NCI-H446 (cell line): ENCODE data around the gene ABHD8.
A peak's percentile ranks its signal among the peaks of the same experiment; 100 is the strongest.
"Not testable (repeated sequence)": the region's sequence is repeated elsewhere in the genome, so short reads cannot be mapped to it uniquely, and the experiment has no call there.

ENCODE experiments used
- DNase-seq, 2 experiments: peaks; one replicate each; lab custom pipeline; 2025; lab: John Stamatoyannopoulos, UW

The ABHD8 gene

GRCh38 chr19:17296976-17297375 lies 6.2 kb downstream of the ABHD8 start:
- no peak for DNase-seq

DNA sequence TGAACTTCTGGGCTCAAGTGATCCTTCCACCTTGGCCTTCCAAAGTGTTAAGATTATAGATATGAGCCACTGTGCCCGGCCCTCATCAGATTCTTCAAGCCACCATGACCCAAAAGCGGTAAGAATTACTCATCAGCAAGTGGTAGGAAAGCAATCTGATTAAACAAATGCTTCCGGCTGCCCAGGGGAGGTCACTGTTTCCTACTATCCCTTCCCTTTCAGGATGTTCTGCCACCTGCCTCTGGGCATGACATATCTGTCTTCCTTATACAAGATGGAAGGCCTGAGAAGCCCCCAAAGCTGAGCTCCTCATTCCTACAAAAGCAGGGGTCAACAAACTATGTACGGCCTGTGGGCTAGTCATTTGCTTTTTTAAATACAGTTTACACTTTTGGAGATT lies 7.0 kb downstream of the ABHD8 start:
- no peak for DNase-seq

DNA sequence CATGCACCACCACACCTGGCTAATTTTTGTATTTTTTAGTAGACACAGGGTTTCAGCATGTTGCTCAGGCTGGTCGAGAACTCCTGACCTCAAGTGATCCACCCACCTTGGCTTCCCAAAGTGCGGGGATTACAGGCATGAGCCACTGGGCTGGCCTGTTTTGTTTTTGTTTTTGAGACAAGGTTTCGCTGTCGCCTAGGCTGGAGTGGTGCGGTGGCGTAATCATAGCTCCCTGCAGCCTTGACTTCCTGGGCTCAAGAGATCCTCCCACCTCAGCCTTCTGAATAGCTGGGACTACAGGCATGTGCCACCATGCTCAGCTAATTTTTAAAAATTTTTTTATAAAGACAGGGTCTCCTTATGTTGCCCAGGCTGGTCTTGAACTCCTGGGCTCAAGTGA lies 7.7 kb downstream of the ABHD8 start:
- not testable (repeated sequence) for DNase-seq

DNA sequence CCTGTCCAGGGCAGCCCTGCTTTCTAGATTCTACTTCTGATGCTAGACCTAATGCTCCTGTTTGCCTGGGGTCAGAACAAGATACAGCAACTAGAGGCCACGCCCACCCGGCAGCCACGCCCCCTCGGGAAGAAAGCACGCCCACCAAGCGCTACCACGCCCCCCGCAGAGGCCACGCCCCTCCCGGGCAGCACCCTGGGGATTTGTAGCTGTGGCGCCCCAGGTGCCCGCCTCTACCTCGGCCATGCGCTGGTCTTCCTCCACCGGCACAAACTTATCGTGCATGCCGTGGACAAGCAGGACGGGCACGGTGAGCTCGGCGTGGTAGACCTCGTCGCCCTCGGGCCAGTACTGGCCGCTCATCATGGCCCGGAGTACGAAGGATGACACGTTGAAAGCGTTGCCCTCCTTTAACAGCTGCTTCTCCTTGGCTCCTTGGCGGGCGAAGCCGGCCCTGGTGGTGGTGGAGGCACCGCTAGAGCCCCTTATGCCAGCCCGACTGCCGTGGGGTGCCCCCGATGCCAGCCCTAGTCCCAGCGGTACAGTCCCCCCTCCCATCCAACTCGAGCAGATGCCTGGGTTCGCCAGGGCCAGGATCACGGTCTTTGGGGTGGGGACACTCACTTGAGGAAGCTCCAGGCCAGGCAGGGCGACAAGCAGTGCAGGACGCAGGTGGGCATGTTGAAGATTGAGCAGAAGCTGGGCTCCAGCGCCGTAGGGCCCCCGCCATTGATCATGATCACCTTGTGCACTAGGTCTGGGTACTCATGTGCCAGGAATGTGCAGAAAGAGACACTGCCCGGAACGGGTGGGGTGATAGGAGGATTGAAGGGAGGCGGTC lies 9.0 kb downstream of the ABHD8 start:
- DNase-seq = no peak

- DNase-seq = no peak
Observed at GRCh38 chr19:17293605-17294004, 9.6 kb downstream of the ABHD8 start.

DNA sequence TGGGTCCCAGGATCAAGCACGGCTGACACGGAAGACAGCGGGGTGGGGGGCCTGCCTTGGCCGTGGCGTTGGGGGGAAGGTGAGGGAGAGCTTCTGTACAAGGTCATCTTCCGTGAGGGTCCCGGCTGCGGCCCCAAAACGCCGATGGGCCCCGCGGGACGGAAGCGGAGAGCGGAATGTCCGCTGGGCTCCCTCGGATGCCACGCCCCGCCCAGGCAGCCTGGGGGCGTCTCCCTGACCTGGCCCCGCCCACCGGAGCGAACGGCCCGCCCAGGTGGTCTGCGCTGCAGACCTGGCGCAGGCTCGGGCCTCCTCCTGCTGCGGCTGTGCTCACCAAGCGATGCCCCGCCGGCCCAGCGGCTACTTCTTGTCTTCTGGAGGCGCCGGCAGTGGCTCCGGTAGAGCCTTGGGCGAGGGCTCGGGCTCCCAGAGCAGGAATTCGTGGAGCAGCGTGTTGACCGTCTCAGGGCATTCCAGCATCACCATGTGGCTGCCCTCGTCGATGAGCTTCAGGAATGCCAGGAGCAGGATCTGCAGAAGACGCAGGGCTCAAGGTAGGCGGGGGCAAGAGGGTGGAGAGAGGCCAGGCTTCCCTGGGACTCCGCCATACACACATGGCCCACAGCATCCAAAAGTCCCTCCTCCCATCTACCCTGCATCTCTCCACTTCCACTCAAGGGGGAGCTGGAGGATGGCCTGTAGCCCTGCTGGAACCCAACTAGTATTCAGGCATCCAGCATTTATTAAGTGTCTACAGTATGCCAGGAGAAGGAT lies 10.7 kb downstream of the ABHD8 start:
- peak in 1 of 2 experiments; percentile 64 for DNase-seq

DNA sequence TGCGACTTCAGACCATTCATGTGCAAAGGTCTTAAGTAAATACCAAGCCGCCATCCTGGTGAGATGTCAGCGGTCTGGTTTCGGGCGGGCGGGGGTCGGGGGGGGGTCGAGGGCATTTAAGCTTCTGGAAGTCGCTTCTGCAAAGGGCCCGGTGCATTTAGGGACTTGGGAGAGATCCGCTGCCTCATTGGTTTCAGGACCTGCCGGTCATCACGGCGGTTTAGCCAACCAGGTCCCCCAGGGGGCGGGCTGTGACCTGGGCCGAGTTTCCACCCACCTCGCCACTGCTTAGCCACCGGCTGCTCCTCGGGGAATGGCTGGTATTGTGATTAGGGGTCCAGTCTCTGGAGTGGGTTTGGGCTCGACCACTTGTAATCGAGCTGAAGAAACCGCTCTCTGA lies 13.7 kb downstream of the ABHD8 start:
- DNase-seq = no peak

DNA sequence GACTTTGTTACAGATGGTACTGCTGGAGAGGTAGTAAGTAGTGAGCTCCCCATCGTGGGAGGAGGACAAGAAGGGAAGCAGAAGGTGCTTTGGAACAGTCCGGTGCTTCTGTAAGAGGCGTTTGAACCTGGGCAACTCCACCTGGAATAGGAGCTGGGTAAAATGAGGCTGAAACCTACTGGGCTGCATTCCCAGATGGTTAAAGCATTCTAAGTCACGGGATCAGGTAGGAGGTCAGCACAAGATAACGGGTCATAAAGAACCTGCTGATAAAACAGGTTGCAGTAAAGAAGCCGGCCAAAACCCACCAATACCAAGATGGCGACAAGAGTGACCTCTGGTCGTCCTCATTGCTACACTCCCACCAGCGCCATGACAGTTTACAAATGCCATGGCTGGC lies 16.5 kb downstream of the ABHD8 start:
- no peak for DNase-seq

DNA sequence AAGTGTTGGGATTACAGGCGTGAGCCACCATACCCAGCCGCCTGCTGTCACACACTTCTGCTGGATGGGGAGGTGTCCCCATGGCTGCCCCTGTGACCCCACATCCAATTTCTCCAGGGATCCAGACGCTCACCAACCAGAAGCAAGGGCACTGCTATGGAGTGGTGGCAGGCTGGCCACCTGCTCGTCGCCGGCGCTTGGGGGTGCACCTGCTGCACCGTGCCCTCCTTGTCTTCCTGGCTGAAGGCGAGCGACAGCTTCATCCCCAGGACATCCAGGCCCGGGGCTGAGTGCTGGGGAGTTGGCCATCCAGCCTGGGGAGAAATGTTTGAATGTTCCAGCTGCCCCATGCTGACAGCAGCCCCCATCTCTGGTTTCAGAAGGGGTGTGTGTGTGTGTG lies 17.0 kb downstream of the ABHD8 start:
- DNase-seq = no peak

DNA sequence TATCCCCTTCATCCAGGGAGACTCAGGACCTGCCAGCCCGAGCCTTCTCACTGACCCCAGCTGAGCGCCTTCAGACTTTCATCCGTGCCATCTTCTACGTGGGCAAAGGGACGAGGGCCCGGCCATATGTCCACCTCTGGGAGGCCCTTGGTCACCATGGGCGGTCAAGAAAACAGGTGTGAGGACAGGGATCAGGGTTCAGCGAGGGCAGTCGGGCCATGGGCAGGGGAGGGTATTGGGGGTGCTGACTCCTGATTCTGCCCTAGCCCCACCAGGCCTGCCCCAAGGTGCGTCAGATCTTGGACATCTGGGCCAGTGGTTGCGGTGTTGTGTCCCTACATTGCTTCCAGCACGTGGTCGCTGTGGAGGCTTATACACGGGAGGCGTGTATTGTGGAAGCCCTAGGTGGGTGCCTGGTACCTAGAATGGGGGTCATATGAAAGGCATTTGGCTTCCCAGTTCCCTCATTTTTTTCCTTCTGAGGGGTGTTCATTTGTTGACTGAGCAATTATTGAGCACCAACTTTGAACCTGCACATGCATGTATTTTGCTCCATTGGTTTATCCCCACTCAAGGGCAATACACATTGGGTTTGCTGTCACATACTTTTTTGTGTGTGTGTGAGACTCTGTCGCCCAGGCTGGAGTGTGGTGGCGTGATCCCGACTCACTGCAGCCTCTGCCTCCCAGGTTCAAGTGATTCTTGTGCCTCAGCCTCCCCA lies 17.6 kb downstream of the ABHD8 start:
- no peak for DNase-seq

DNA sequence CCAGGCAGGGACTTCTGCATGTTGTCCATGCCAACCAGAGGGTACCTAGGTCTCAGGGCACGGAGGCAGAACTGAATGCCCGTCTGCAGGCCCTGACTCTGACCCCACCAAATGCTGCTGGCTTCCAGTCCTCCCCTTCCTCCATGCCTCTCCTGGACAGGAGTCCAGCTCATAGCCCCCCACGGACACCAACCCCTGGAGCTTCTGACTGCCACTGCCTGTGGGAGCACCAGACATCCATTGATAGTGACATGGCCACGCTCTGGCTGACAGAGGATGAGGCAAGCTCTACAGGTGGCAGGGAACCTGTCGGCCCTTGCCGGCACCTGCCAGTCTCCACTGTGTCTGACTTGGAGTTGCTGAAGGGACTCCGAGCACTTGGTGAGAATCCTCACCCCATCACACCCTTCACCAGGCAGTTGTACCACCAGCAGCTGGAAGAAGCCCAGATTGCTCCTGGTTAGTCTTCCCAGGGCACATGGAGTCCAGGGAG lies 19.7 kb downstream of the ABHD8 start:
- no peak for DNase-seq

DNA sequence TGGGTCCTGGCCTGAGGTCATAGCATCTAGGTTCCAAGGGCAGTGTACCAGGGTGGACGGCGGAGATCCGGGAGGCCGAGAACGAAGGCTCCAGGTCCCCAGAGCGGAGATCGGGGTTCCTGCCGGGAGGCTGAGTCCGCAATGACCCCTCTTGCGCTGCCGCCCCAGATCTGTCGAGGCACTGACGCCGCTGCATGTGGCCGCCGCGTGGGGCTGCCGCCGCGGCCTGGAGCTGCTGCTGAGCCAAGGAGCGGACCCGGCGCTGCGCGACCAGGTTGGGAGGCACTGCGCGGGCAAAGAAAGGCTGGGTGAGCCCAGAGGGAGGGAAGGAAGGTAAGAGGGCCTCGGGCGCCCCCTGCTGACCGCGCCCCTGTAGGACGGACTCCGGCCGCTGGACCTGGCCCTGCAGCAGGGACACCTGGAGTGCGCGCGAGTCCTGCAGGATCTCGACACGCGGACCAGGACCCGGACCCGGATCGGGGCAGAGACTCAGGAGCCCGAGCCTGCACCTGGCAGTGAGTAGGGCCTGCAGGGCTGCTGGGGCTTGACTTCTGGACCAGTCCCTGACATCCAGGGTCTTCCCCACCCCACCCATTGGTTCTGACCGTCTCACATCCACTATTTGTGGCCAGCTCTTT lies 20.6 kb downstream of the ABHD8 start:
- peak; percentile 68 to 88 for DNase-seq

- peak in 1 of 2 experiments; percentile 55 for DNase-seq
Observed at GRCh38 chr19:17281391-17282304, 21.6 kb downstream of the ABHD8 start, which contains the start of gene ANKLE1. Gene ANKLE1, plus strand, starts transcription at chr19:17281901. Its CDS starts 20 bp downstream, at chr19:17281921.

GRCh38 chr19:17279436-17279835 lies 23.8 kb downstream of the ABHD8 start:
- DNase-seq = no peak

DNA sequence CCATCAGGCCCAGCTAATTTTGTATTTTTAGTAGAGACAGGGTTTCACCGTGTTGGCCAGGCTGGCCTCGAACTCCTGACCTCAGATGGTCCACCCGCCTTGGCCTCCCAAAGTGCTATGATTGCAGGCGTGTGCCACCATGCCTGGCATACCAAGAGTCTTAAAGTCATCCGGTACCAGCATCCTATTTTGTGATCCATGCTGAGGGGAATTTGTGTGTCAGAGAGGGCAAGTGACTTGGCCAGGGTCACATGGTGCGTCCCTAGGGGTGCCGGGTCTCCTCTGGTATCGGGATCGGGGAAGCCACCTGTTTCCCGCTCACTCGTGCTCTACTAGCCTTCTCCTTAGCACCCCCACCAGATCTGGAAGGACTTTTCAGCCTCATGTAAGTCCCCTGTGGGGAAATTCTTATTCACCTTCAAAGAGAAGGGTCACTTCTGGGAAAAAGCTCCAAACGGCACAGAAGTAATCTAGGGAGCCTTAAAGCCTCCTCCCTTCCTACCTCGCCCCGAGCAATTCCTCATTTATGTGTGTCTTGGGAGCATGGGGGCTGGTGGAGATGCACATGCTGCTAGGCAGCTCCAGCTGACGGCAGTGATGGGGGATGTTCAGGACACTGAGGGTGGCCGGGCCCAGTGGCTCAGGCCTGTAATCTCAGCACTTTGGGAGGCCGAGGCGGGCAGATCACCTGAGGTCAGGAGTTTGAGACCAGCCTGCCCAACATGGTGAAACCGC lies 27.6 kb downstream of the ABHD8 start:
- DNase-seq = no peak

- DNase-seq = not testable (repeated sequence)
Observed at GRCh38 chr19:17274892-17275291, 28.3 kb downstream of the ABHD8 start.

GRCh38 chr19:17268754-17269153 lies 34.5 kb downstream of the ABHD8 start:
- no peak for DNase-seq

DNA sequence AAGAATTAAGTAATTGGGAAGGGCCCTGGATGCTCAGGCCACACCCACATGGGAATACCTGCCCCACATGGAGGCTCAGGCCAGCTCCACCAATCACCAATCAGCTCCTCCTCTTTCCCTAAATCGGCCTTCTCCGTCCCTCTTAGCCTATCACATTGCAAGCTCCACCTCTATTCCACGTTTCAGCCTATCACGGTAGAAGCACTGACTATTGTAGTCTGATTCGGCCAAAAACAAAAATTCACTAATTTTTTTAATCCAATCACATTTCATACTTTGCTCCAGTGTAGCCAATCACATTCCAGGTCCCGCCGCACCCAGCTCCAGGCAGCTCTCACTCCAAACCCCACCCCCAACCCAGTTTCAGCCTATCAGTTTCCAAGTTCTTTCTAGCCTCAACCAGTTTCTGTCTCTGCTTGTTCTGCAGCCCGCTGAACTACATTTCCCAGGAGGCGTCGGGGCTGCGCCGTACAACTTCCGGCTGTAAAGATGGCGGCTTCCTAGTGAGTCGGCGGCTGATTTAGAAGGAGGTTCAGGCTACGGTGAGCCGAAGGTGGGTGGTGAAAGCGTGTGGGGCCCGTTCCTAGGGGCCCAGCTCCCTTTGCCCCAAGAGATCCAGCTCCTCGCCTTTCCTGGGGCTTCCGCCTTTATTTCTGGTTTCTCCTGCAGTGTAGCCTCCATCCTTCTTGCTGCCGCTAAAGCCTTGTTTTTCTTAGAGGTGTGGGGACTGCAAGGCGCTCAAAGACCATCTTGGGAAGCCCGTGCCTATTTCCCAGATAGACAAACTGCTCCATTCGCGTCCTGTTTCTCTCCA lies 36.0 kb downstream of the ABHD8 start, which contains the start of gene BABAM1:
BABAM1 (plus strand) TSS at position 469 of the 814 bp plus-strand sequence. CDS start 1,364 bp downstream, outside the sequence.
- DNase-seq = peak; percentile 97 to 99

GRCh38 chr19:17266589-17266974 lies 36.6 kb downstream of the ABHD8 start:
- DNase-seq = no peak
